HEK293 (cell line): ENCODE data around the gene NAGLU.

Source experiments
- CTCF ChIA-PET: fragments of 350-600 bp; formaldehyde crosslinking; extraction: SDS; loops from one replicate; lab custom pipeline; 2021; ENCODE audit warnings: antibody characterized with exemption; lab: Yijun Ruan, JAX
- POLR2A ChIA-PET: fragments of 300-600 bp; formaldehyde crosslinking; extraction: SDS; loops from one replicate; lab custom pipeline; 2020; ENCODE audit warnings: antibody characterized with exemption, inconsistent platforms; lab: Yijun Ruan, JAX
- H3K27ac ChIP-seq: fragments of 200-500 bp; sonication (Bioruptor generic); 2 replicates; pipeline ENCODE4 v1.5.1; 2014; ENCODE audit warnings: low read depth, low read length, control low read depth, inconsistent platforms; ENCODE audit errors: extremely low read depth
- H3K36me3 ChIP-seq, 2 experiments: fragments of 200-500 bp in 1 of 2; sonication (Bioruptor generic) in 1 of 2; 1 replicate in 1 of 2; 2 replicates in 1 of 2; pipeline ENCODE4 v1.5.1; 2014 to 2017; ENCODE audit warnings: inconsistent platforms in 2 of 2, low read length in 2 of 2; ENCODE audit not compliant: control insufficient read depth in 2 of 2, insufficient read depth in 1 of 2
- H3K4me1 ChIP-seq: fragments of 200-500 bp; sonication (Bioruptor generic); 2 replicates; pipeline ENCODE4 v1.5.1; 2014; ENCODE audit warnings: mild to moderate bottlenecking, low read length, inconsistent platforms; ENCODE audit not compliant: control insufficient read depth, insufficient read depth
- H3K4me3 ChIP-seq: 2 replicates; pipeline ENCODE4 v1.5.1; 2011; ENCODE audit warnings: low read depth, mild to moderate bottlenecking, control low read depth, low read length, moderate library complexity
- H3K9me3 ChIP-seq: fragments of 200-500 bp; sonication (Bioruptor generic); 2 replicates; pipeline ENCODE4 v1.5.1; 2014; ENCODE audit warnings: low read depth, low read length, inconsistent platforms; ENCODE audit not compliant: control insufficient read depth, insufficient read depth
- HOXD13 ChIP-seq: sonication (generic); formaldehyde crosslinking; IDR thresholded peaks from 2 replicates; pipeline ENCODE4 v1.8.0; 2022; ENCODE audit warnings: missing genetic modification reagents, borderline replicate concordance
- TCF7L2 ChIP-seq: IDR thresholded peaks from 2 replicates; pipeline ENCODE4 v1.6.1; 2011; ENCODE audit warnings: low read depth, mild to moderate bottlenecking, inconsistent platforms, low read length, moderate library complexity, borderline replicate concordance
- WT1 ChIP-seq: fragments of 450-650 bp; formaldehyde crosslinking; IDR thresholded peaks from 2 replicates; pipeline ENCODE4 v1.5.1; 2016; ENCODE audit warnings: missing biosample characterization, missing genetic modification characterization
- ZBTB1 ChIP-seq: fragments of 450-650 bp; formaldehyde crosslinking; IDR thresholded peaks from 2 replicates; pipeline ENCODE4 v1.5.1; 2016; ENCODE audit warnings: missing biosample characterization, missing genetic modification characterization
- ZBTB26 ChIP-seq: fragments of 450-650 bp; formaldehyde crosslinking; optimal IDR thresholded peaks from 2 replicates; pipeline ENCODE3; 2016; ENCODE audit warnings: missing biosample characterization, mild to moderate bottlenecking, missing genetic modification characterization
- ZFP37 ChIP-seq: fragments of 450-650 bp; formaldehyde crosslinking; IDR thresholded peaks from 2 replicates; pipeline ENCODE4 v1.5.1; 2016; ENCODE audit warnings: missing biosample characterization, missing genetic modification characterization
- ZNF121 ChIP-seq: fragments of 450-650 bp; formaldehyde crosslinking; IDR thresholded peaks from 2 replicates; pipeline ENCODE4 v1.5.1; 2016; ENCODE audit warnings: missing biosample characterization, missing genetic modification characterization
- ZNF248 ChIP-seq: fragments of 450-650 bp; formaldehyde crosslinking; IDR thresholded peaks from 2 replicates; pipeline ENCODE4 v1.5.1; 2017; ENCODE audit warnings: missing biosample characterization, missing genetic modification characterization
- ZNF335 ChIP-seq: fragments of 450-650 bp; formaldehyde crosslinking; conservative IDR thresholded peaks from 2 replicates; pipeline ENCODE4 v1.5.1; 2016; ENCODE audit warnings: missing biosample characterization, missing genetic modification characterization
- ZNF391 ChIP-seq: fragments of 450-650 bp; formaldehyde crosslinking; IDR thresholded peaks from 2 replicates; pipeline ENCODE4 v1.5.1; 2016; ENCODE audit warnings: low read depth, missing biosample characterization, missing genetic modification characterization, borderline replicate concordance
- ZNF544 ChIP-seq: fragments of 450-650 bp; formaldehyde crosslinking; IDR thresholded peaks from 2 replicates; pipeline ENCODE4 v1.5.0; 2017; ENCODE audit warnings: missing biosample characterization, missing genetic modification characterization
- ZNF629 ChIP-seq: fragments of 450-650 bp; formaldehyde crosslinking; IDR thresholded peaks from 2 replicates; pipeline ENCODE4 v1.5.1; 2017; ENCODE audit warnings: missing biosample characterization, missing genetic modification characterization
- ZNF658 ChIP-seq: fragments of 450-650 bp; formaldehyde crosslinking; IDR thresholded peaks from 2 replicates; pipeline ENCODE4; 2016; ENCODE audit warnings: missing biosample characterization, missing genetic modification characterization
- ZNF701 ChIP-seq: fragments of 450-650 bp; formaldehyde crosslinking; IDR thresholded peaks from 2 replicates; pipeline ENCODE4 v1.5.1; 2016; ENCODE audit warnings: missing biosample characterization, missing genetic modification characterization
- TF ChIP-seq, protein P1 (sequence below): fragments of 450-650 bp; formaldehyde crosslinking; IDR thresholded peaks from 2 replicates; pipeline ENCODE4 v1.5.1; 2016; ENCODE audit warnings: missing biosample characterization, missing genetic modification characterization
- TF ChIP-seq, protein P2 (sequence below): fragments of 450-650 bp; formaldehyde crosslinking; IDR thresholded peaks from 2 replicates; pipeline ENCODE4 v1.5.1; 2016; ENCODE audit warnings: missing biosample characterization, missing genetic modification characterization, low read depth
- TF ChIP-seq, protein P3 (sequence below): fragments of 450-650 bp; formaldehyde crosslinking; IDR thresholded peaks from 2 replicates; pipeline ENCODE4 v1.5.1; 2016; ENCODE audit warnings: missing biosample characterization, missing genetic modification characterization

Gene NAGLU

GRCh38 chr17:42508426-42509165, 27.4 kb upstream of the NAGLU start:
- no peak for TF ChIP-seq ZBTB26 (tag by site-specific recombination)
- TF ChIP-seq ZNF121 (tag by site-specific recombination): no peak
- TF ChIP-seq WT1 (tag by site-specific recombination): peak; percentile 62; the same call in 1 of the 2 replicates
- TF ChIP-seq, protein P1, sequence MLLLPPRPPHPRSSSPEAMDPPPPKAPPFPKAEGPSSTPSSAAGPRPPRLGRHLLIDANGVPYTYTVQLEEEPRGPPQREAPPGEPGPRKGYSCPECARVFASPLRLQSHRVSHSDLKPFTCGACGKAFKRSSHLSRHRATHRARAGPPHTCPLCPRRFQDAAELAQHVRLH (tag by site-specific recombination): no peak
- H3K4me1 ChIP-seq: no peaks in the 10 kb centered on the region
- no peak overlapping the region for H3K27ac ChIP-seq
- H3K4me3 ChIP-seq: no peak overlapping the region
- peaks cover 11 to 76% of the 10 kb centered on the region in 2 experiments for H3K36me3 ChIP-seq
- H3K9me3 ChIP-seq: no peaks in the 10 kb centered on the region
- ChIA-PET POLR2A (interaction anchor here (0.8 kb wide), 1 partner anchor 10 kb away, joined by 3 read pairs; no protein-coding TSS in a partner anchor), CTCF (interaction anchor here (0.6 to 3.5 kb wide), 6 partner anchors 9 to 185 kb away, joined by 3 to 32 read pairs (median 7); partner anchors contain the start of gene STAT3)

DNA sequence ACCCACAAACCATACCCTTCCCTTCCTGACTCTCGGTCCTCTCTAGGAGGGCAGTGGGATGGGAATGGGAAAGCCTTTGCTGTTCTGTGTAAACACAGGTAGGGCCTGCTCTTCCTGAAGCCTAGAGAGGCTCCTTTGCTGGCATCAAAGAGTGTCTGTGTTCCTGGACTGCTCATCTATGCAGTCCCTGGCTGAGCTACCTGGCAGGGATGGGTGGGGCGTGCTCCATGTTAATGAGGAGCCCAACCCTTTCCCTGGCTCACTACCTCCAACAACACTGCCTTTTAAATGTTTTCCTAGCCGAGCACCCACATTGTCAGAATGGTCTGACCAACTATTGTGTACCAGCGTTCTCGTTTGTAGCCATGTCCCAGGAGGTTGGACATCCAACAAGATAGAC, 26.6 kb upstream of the NAGLU start:
- no peaks in the 10 kb centered on the region for H3K4me1 ChIP-seq
- no peak overlapping the region for H3K4me3 ChIP-seq
- H3K9me3 ChIP-seq: no peaks in the 10 kb centered on the region
- TF ChIP-seq ZNF335 (tag by site-specific recombination) (no peak), ZFP37 (no peak), ZNF391 (tag by site-specific recombination) (no peak), TCF7L2 (no peak), HOXD13 (CRISPR knock-in tag) (no peak), ZNF544 (tag by site-specific recombination) (no peak), ZNF701 (tag by site-specific recombination) (no peak), ZNF248 (no peak), ZBTB1 (tag by site-specific recombination) (no peak), ZNF658 (no peak), ZNF629 (tag by site-specific recombination) (no peak), ZNF121 (tag by site-specific recombination) (no peak)
- TF ChIP-seq, protein P2, sequence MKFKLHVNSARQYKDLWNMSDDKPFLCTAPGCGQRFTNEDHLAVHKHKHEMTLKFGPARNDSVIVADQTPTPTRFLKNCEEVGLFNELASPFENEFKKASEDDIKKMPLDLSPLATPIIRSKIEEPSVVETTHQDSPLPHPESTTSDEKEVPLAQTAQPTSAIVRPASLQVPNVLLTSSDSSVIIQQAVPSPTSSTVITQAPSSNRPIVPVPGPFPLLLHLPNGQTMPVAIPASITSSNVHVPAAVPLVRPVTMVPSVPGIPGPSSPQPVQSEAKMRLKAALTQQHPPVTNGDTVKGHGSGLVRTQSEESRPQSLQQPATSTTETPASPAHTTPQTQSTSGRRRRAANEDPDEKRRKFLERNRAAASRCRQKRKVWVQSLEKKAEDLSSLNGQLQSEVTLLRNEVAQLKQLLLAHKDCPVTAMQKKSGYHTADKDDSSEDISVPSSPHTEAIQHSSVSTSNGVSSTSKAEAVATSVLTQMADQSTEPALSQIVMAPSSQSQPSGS (tag by site-specific recombination): no peak
- TF ChIP-seq, protein P3, sequence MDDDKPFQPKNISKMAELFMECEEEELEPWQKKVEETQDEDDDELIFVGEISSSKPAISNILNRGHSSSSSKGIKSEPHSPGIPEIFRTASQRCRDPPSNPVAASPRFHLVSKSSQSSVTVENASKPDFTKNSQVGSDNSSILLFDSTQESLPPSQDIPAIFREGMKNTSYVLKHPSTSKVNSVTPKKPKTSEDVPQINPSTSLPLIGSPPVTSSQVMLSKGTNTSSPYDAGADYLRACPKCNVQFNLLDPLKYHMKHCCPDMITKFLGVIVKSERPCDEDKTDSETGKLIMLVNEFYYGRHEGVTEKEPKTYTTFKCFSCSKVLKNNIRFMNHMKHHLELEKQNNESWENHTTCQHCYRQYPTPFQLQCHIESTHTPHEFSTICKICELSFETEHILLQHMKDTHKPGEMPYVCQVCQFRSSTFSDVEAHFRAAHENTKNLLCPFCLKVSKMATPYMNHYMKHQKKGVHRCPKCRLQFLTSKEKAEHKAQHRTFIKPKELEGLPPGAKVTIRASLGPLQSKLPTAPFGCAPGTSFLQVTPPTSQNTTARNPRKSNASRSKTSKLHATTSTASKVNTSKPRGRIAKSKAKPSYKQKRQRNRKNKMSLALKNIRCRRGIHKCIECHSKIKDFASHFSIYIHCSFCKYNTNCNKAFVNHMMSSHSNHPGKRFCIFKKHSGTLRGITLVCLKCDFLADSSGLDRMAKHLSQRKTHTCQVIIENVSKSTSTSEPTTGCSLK (tag by site-specific recombination): no peak
- POLR2A ChIA-PET: no interaction called here
- H3K27ac ChIP-seq: no peak overlapping the region
- CTCF ChIA-PET: no interaction called here
- H3K36me3 ChIP-seq: peaks cover 6 to 76% of the 10 kb centered on the region in 2 experiments
